Gastrocnemius medialis (tissue), 4 donors: ENCODE data around the gene C1orf56. TPM values are rescaled to one million over a fixed set of nuclear protein-coding genes. Genes with fewer than 3 reads are reported as not detected.

Source experiments
- ATAC-seq, 2 donors: fragments of 150-250 bp; one replicate each; pipeline ENCODE4 v1.9.1; 2016
- DNase-seq, 2 donors: peaks; one replicate each; pipeline ENCODE4 v3.0.0-alpha.2; 2019
- H3K27ac ChIP-seq, 4 donors: fragments of 200-600 bp; sonication (generic); 1 replicate in 1 of 4; 2 replicates in 3 of 4; pipeline ENCODE4 v1.5.1; 2016 to 2018; ENCODE audit warnings: mild to moderate bottlenecking in 2 of 4, moderate library complexity in 1 of 4
- H3K27me3 ChIP-seq, 3 donors: fragments of 200-600 bp; sonication (generic) in 2 of 3; 1 replicate in 1 of 3; 2 replicates in 2 of 3; pipeline versions ENCODE4 v1.5.1 to v1.6.0; 2016 to 2019; ENCODE audit warnings: mild to moderate bottlenecking in 1 of 3, moderate library complexity in 1 of 3
- H3K36me3 ChIP-seq, 2 donors: fragments of 200-600 bp; sonication (generic) in 1 of 2; one replicate each; pipeline ENCODE4 v1.5.1; 2017 to 2018
- H3K4me1 ChIP-seq, 2 donors: fragments of 200-600 bp; sonication (generic) in 1 of 2; one replicate each; pipeline ENCODE4 v1.5.1; 2016 to 2017; ENCODE audit warnings: mild to moderate bottlenecking in 2 of 2
- H3K4me3 ChIP-seq, 4 donors: fragments of 200-600 bp; sonication (generic) in 3 of 4; 1 replicate in 1 of 4; 2 replicates in 3 of 4; pipeline ENCODE4 v1.5.1; 2016 to 2019; ENCODE audit warnings: mild to moderate bottlenecking in 2 of 4
- H3K9me3 ChIP-seq, 3 donors: fragments of 200-600 bp; sonication (generic) in 2 of 3; 1 replicate in 1 of 3; 2 replicates in 2 of 3; pipeline ENCODE4 v1.5.1; 2016 to 2019
- POLR2A ChIP-seq, 2 donors: fragments of 450-650 bp; IDR thresholded peaks; one replicate each; pipeline ENCODE4 v1.6.1; 2017; ENCODE audit warnings: antibody characterized with exemption in 2 of 2, mild to moderate bottlenecking in 2 of 2, moderate library complexity in 2 of 2
- in situ Hi-C, 4 donors: fragments of 200-750 bp; cut with MboI; loops; one replicate each; pipeline versions ENCODE4 v1.15.0 to v1.8.0; 2017; ENCODE audit warnings: low sequenced_read_pairs in 4 of 4
- intact Hi-C: fragments of 100-400 bp; cut with DNase I; formaldehyde crosslinking; loops from one replicate; pipeline ENCODE4 v1.15.1; 2023; ENCODE audit warnings: low total_unique reads
- total RNA-seq, 4 donors: library from RNA; depleted of rRNA; stranded (reverse); fragments of >200 nt; gene quantifications; one replicate each; pipeline versions ENCODE4 v1.1.0 to v1.2.3, GENCODE V29; 2016
- TF ChIP-seq, protein P1 (sequence below), 5 experiments: fragments of 450-650 bp in 3 of 5; fragments of 200-600 bp in 2 of 5; sonication (generic) in 2 of 5; IDR thresholded peaks in 4 of 5; conservative IDR thresholded peaks in 1 of 5; 1 replicate in 4 of 5; 2 replicates in 1 of 5; pipeline ENCODE4 v1.5.1; 2016 to 2019; ENCODE audit warnings: antibody characterized with exemption in 5 of 5, mild to moderate bottlenecking in 3 of 5, moderate library complexity in 3 of 5

The C1orf56 gene
- total RNA-seq, 4 donors from 2014 or later = 6.2 to 16.2 (median 12.4) TPM

DNA sequence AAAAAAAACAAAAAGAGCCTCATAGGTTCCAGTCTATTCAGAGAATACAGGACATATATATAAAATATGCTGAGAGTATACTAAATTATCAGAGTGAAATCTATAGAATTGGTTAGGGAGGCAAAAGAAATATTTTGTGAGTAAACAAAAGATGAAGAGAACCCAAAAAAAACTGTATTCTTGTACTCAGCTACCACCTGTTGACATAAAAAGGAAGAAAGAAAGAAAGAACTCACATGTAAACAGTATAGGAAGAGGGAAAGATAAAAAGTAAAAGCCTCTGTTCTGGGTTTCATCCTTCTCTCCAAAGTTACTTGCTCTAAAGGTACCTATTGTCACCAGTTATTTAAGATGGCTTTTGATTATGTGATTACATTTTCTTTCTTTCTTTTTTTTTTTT is 21.1 kb upstream of the C1orf56 start:
- intact Hi-C loops = no loop called here
- Histone ChIP-seq H3K4me1 (peaks cover 16 to 21% of the 10 kb centered on the region in 2 donors), H3K9me3 (no peaks in the 10 kb centered on the region), H3K27me3 (no peaks in the 10 kb centered on the region), H3K4me3 (no peak overlapping the region), H3K36me3 (peaks cover 0 to 56% of the 10 kb centered on the region in 2 donors), H3K27ac (no peak overlapping the region)
- in situ Hi-C loops = no loop called here
- TF ChIP-seq, protein P1, sequence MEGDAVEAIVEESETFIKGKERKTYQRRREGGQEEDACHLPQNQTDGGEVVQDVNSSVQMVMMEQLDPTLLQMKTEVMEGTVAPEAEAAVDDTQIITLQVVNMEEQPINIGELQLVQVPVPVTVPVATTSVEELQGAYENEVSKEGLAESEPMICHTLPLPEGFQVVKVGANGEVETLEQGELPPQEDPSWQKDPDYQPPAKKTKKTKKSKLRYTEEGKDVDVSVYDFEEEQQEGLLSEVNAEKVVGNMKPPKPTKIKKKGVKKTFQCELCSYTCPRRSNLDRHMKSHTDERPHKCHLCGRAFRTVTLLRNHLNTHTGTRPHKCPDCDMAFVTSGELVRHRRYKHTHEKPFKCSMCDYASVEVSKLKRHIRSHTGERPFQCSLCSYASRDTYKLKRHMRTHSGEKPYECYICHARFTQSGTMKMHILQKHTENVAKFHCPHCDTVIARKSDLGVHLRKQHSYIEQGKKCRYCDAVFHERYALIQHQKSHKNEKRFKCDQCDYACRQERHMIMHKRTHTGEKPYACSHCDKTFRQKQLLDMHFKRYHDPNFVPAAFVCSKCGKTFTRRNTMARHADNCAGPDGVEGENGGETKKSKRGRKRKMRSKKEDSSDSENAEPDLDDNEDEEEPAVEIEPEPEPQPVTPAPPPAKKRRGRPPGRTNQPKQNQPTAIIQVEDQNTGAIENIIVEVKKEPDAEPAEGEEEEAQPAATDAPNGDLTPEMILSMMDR (IDR thresholded peaks at IDR 0.05 in 4 of 5, conservative IDR thresholded peaks at IDR 0.05 in 1 of 5) = no peak
- TF ChIP-seq POLR2A (IDR thresholded peaks at IDR 0.05) = no peak
- DNase-seq (no peak), ATAC-seq (no peak)

DNA sequence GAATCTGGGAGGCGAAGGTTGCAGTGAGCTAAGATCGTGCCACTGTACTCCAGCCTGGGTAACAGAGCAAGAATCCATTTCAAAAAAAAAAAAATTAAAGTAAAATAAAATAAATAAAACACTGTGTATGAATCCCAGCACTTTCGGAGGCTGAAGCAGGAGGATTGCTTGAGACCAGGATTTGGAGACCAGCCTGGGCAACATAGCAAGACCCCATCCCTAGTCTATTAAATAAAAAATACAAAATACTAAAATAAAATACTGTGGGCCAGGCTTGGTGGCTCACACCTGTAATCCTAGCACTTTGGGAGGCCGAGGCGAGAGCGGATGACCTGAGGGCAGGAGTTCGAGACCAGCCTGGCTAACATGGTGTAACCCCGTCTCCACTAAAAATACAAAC is 15.4 kb upstream of the C1orf56 start:
- intact Hi-C loops = no loop called here
- Histone ChIP-seq H3K4me1 (no peaks in the 10 kb centered on the region), H3K9me3 (no peaks in the 10 kb centered on the region), H3K4me3 (no peak overlapping the region), H3K27ac (no peak overlapping the region), H3K27me3 (no peaks in the 10 kb centered on the region), H3K36me3 (peaks cover 0 to 64% of the 10 kb centered on the region in 2 donors)
- in situ Hi-C loops = no loop called here
- DNase-seq = no peak
- no peak for TF ChIP-seq POLR2A (IDR thresholded peaks at IDR 0.05)
- TF ChIP-seq, protein P1 (IDR thresholded peaks at IDR 0.05 in 4 of 5, conservative IDR thresholded peaks at IDR 0.05 in 1 of 5) = no peak
- ATAC-seq = no peak

DNA sequence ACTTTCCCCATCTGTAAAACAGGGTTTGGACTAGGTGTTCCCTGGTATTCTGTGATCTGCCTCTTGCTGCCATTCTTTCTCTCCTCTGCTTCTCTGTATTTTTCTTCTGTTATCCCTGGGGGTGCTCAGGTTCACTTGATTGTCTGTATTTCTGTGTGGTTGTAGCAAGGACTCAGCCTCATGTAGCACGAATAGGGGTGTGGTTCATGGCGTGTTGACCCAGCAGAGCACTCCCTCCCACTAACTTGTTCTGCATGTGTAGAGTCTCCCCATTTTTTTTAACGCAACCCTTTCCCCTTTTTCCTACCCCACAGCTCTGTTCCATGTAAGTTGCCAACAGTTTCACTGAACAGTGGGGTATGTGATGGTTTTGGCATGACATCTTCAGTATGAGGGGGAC is 12.4 kb upstream of the C1orf56 start:
- no peak for TF ChIP-seq POLR2A (IDR thresholded peaks at IDR 0.05)
- TF ChIP-seq, protein P1 (IDR thresholded peaks at IDR 0.05 in 4 of 5, conservative IDR thresholded peaks at IDR 0.05 in 1 of 5) = no peak
- Histone ChIP-seq H3K4me3 (no peak overlapping the region), H3K36me3 (peaks cover 0 to 36% of the 10 kb centered on the region in 2 donors), H3K27me3 (no peaks in the 10 kb centered on the region), H3K9me3 (no peaks in the 10 kb centered on the region), H3K27ac (no peak overlapping the region), H3K4me1 (no peaks in the 10 kb centered on the region)
- intact Hi-C loops (no loop called here), in situ Hi-C loops (no loop called here)
- ATAC-seq (no peak), DNase-seq (no peak)

DNA sequence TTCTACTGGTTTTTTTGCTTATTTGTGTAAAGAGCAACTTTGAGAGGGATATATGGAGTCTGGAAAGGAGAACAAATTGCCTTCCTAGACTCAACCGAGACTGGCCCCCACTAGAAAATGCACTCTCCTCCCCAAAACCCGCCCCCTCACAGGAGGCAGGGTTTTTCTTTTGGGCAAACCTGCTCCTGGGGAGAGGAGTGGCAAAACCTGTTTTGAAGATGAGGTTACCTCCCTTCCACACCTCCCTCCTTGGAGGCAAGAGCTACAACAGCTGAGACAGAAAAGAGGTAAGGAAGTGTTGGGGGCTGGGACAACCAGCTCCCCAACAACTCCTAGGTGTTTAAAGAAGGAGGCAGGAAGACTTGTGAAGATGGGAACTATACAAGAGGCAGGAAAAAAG is 11.2 kb upstream of the C1orf56 start, which contains the start of gene BNIPL:
Gene BNIPL (plus strand): TSS at position 231 of the 400 bp plus-strand sequence. CDS start 140 bp downstream, at position 371.
- Histone ChIP-seq H3K36me3 (peaks cover 0 to 25% of the 10 kb centered on the region in 2 donors), H3K9me3 (no peaks in the 10 kb centered on the region), H3K4me3 (no peak within 1 kb of the TSS), H3K4me1 (no peaks in the 10 kb centered on the region), H3K27ac (no peak within 1 kb of the TSS), H3K27me3 (no peaks in the 10 kb centered on the region)
- TF ChIP-seq POLR2A (IDR thresholded peaks at IDR 0.05) = no peak
- TF ChIP-seq, protein P1 (IDR thresholded peaks at IDR 0.05 in 4 of 5, conservative IDR thresholded peaks at IDR 0.05 in 1 of 5) = no peak
- intact Hi-C loops = no loop called here
- DNase-seq (no peak), ATAC-seq (no peak)
- in situ Hi-C loops = no loop called here

DNA sequence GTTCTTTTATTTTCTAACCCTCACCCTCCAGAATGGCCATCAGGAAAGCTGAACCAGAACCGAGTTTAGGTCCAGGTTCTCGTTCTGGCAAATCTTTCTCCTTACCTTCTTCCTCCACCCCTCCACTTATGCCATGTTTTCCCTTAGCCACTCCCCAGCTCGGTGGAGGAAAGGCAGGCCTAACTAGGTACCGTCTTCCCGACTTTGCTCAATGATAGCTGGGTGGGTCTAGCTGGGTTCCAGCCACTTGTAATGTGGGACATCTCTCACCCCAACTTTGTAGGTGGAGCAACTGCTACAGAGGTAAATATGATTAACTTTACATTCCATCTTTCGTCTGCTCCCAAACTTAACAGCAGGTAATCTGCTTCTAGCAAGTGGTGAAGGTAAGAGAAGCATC is 10.5 kb upstream of the C1orf56 start:
- Histone ChIP-seq H3K36me3 (peaks cover 0 to 23% of the 10 kb centered on the region in 2 donors), H3K27me3 (no peaks in the 10 kb centered on the region), H3K9me3 (no peaks in the 10 kb centered on the region), H3K4me1 (no peaks in the 10 kb centered on the region), H3K27ac (no peak overlapping the region), H3K4me3 (no peak overlapping the region)
- TF ChIP-seq POLR2A (IDR thresholded peaks at IDR 0.05) = no peak
- TF ChIP-seq, protein P1 (IDR thresholded peaks at IDR 0.05 in 4 of 5, conservative IDR thresholded peaks at IDR 0.05 in 1 of 5) = no peak
- in situ Hi-C loops = no loop called here
- intact Hi-C loops = no loop called here
- DNase-seq = no peak
- ATAC-seq = no peak
